ENCODE results near the gene EDN1. TPM values are rescaled to one million over a fixed set of nuclear protein-coding genes. Genes with fewer than 3 reads are reported as not detected.

Gene EDN1
- total and polyA plus RNA-seq, 2 of the 13 experiments (the other 11 are each of a cell fraction or from before 2014, with no cell fraction given) = 0.15 to 1.2 TPM

DNA sequence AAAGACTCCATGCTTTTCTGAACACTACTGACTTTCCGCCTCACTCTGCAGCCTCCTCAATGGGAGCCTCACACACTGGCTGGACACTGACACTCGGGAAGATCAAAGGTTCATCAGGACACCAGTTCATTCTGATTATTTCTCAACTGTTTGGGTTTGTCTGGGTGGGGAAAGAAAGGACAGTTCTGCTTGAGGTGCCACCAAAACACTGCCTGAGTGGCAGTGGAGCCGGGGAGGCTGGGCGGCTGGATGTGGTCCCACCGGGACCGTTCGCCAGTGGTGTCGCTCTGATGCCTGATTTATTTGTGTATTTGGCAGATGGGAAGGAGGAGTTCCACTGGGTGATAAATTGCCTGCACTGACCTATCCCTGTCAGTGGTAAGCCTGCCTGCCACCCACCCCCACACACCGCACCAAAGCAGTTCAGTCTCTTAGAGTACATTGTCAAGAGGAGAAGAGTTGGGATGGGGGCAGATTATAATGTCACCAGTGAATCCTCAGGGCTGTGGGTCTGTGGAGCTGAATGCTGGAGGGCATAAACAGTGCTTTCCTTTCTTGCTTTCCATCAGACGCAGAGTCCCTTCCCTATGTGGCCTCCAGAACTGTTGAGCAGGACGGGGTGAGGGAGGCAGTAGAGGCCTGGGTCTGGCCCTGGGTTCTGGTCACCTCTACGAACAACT, 49.8 kb downstream of the EDN1 start (continued):
- TF ChIP-seq HDAC2 (CRISPR knock-in tag; IDR thresholded peaks at IDR 0.05) (peak; percentile 34; the same call in 1 of the 2 replicates), SRY (CRISPR knock-in tag; IDR thresholded peaks at IDR 0.05) (no peak), NFRKB (IDR thresholded peaks at IDR 0.05) (no peak), ZZZ3 (CRISPR knock-in tag; IDR thresholded peaks at IDR 0.05; ENCODE audit: borderline replicate concordance) (no peak), RFXANK (CRISPR knock-in tag; IDR thresholded peaks at IDR 0.05) (no peak; the same call in 1 of the 2 replicates), KMT2B (CRISPR knock-in tag; IDR thresholded peaks at IDR 0.05) (no peak), CCAR2 (optimal IDR thresholded peaks at IDR 0.05; ENCODE audit: low read depth, low read length) (no peak), SMARCC2 (IDR thresholded peaks at IDR 0.05) (no peak), MXI1 (IDR thresholded peaks at IDR 0.05; ENCODE audit: borderline replicate concordance, low read depth, low read length) (no peak), HDAC1 (CRISPR knock-in tag; IDR thresholded peaks at IDR 0.05) (peak; percentile 35; the same call in 1 of the 2 replicates), ZNF788 (CRISPR knock-in tag; IDR thresholded peaks at IDR 0.05; ENCODE audit: borderline replicate concordance) (no peak), ZNF430 (CRISPR knock-in tag; IDR thresholded peaks at IDR 0.05) (no peak), KLF13 (CRISPR knock-in tag; IDR thresholded peaks at IDR 0.05) (no peak), PCBP1 (IDR thresholded peaks at IDR 0.05; ENCODE audit: borderline replicate concordance, low read depth, low read length) (no peak), SRSF4 (IDR thresholded peaks at IDR 0.05; ENCODE audit: low read depth, low read length, poor library complexity, severe bottlenecking) (no peak), ZNF749 (CRISPR knock-in tag; IDR thresholded peaks at IDR 0.05; ENCODE audit: borderline replicate concordance) (peak; percentile 41; the same call in 1 of the 2 replicates), ZNF766 (CRISPR knock-in tag; IDR thresholded peaks at IDR 0.05; ENCODE audit: borderline replicate concordance) (0 out of 2 replicates have a peak, but pooled peaks have one; percentile 41), STAG1 (CRISPR knock-in tag; IDR thresholded peaks at IDR 0.05) (no peak), ZNF556 (CRISPR knock-in tag; IDR thresholded peaks at IDR 0.05; ENCODE audit: borderline replicate concordance) (peak; percentile 53; the same call in 1 of the 2 replicates)
- TF ChIP-seq, protein P1, sequence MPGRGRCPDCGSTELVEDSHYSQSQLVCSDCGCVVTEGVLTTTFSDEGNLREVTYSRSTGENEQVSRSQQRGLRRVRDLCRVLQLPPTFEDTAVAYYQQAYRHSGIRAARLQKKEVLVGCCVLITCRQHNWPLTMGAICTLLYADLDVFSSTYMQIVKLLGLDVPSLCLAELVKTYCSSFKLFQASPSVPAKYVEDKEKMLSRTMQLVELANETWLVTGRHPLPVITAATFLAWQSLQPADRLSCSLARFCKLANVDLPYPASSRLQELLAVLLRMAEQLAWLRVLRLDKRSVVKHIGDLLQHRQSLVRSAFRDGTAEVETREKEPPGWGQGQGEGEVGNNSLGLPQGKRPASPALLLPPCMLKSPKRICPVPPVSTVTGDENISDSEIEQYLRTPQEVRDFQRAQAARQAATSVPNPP (CRISPR knock-in tag; IDR thresholded peaks at IDR 0.05) = no peak
- TF ChIP-seq, protein P2, sequence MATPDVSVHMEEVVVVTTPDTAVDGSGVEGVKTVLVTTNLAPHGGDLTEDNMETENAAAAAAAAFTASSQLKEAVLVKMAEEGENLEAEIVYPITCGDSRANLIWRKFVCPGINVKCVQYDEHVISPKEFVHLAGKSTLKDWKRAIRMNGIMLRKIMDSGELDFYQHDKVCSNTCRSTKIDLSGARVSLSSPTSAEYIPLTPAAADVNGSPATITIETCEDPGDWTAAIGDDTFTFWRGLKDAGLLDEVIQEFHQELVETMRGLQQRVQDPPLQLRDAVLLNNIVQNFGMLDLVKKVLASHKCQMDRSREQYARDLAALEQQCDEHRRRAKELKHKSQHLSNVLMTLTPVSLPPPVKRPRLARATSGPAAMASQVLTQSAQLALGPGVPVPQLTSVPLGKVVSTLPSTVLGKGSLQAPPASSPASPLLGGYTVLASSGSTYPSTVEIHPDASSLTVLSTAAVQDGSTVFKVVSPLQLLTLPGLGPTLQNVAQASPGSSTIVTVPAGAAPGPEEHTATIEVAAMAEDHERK (CRISPR knock-in tag; IDR thresholded peaks at IDR 0.05; ENCODE audit: low read depth) = no peak
- TF ChIP-seq, protein P3, sequence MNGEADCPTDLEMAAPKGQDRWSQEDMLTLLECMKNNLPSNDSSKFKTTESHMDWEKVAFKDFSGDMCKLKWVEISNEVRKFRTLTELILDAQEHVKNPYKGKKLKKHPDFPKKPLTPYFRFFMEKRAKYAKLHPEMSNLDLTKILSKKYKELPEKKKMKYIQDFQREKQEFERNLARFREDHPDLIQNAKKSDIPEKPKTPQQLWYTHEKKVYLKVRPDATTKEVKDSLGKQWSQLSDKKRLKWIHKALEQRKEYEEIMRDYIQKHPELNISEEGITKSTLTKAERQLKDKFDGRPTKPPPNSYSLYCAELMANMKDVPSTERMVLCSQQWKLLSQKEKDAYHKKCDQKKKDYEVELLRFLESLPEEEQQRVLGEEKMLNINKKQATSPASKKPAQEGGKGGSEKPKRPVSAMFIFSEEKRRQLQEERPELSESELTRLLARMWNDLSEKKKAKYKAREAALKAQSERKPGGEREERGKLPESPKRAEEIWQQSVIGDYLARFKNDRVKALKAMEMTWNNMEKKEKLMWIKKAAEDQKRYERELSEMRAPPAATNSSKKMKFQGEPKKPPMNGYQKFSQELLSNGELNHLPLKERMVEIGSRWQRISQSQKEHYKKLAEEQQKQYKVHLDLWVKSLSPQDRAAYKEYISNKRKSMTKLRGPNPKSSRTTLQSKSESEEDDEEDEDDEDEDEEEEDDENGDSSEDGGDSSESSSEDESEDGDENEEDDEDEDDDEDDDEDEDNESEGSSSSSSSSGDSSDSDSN (CRISPR knock-in tag; IDR thresholded peaks at IDR 0.05) = no peak
- TF ChIP-seq, protein P4, sequence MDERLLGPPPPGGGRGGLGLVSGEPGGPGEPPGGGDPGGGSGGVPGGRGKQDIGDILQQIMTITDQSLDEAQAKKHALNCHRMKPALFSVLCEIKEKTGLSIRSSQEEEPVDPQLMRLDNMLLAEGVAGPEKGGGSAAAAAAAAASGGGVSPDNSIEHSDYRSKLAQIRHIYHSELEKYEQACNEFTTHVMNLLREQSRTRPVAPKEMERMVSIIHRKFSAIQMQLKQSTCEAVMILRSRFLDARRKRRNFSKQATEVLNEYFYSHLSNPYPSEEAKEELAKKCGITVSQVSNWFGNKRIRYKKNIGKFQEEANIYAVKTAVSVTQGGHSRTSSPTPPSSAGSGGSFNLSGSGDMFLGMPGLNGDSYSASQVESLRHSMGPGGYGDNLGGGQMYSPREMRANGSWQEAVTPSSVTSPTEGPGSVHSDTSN (CRISPR knock-in tag; IDR thresholded peaks at IDR 0.05) = peak; percentile 51
- TF ChIP-seq, protein P5, sequence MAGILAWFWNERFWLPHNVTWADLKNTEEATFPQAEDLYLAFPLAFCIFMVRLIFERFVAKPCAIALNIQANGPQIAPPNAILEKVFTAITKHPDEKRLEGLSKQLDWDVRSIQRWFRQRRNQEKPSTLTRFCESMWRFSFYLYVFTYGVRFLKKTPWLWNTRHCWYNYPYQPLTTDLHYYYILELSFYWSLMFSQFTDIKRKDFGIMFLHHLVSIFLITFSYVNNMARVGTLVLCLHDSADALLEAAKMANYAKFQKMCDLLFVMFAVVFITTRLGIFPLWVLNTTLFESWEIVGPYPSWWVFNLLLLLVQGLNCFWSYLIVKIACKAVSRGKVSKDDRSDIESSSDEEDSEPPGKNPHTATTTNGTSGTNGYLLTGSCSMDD (CRISPR knock-in tag; IDR thresholded peaks at IDR 0.05) = no peak
